Subcutaneous adipose tissue (tissue), 4 donors: Measurements from ENCODE around the gene HOXB5. TPM values are rescaled to one million over a fixed set of nuclear protein-coding genes. Genes with fewer than 3 reads are reported as not detected.

Experiments used
- total RNA-seq, 4 donors: library from RNA; depleted of rRNA; stranded (reverse); fragments of >200 nt; gene quantifications; one replicate each; pipeline ENCODE4 v1.1.0, GENCODE V29; 2016
- TF ChIP-seq, protein P1 (sequence below): fragments of 450-650 bp; IDR thresholded peaks from one replicate; pipeline ENCODE4 v1.5.1; 2016; ENCODE audit warnings: low read depth, mild to moderate bottlenecking, control low read depth, antibody characterized with exemption, moderate library complexity

Gene HOXB5
- total RNA-seq, 4 donors from 2014 or later = 0.22 to 0.51 (median 0.35) TPM

DNA sequence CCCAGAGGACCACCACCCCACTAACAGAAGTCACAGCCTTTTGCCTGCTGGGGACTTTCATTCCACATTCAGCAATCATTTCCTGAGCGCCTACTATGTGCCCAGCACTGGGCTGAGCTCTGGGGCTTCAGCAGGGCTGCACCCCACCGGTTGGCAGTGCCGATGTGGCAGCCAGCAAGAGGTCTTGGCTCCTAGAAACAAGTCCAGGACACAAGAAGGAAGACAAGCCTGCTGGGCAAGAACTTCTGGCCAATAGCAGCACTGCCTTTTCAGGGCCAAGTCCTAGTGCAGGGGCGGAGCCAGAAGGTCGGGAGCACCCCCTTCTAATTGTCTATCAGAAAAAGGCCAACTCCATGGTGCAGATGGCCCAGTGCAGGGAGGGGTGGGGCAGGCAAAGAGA lies 45.6 kb upstream of the HOXB5 start:
- TF ChIP-seq, protein P1, sequence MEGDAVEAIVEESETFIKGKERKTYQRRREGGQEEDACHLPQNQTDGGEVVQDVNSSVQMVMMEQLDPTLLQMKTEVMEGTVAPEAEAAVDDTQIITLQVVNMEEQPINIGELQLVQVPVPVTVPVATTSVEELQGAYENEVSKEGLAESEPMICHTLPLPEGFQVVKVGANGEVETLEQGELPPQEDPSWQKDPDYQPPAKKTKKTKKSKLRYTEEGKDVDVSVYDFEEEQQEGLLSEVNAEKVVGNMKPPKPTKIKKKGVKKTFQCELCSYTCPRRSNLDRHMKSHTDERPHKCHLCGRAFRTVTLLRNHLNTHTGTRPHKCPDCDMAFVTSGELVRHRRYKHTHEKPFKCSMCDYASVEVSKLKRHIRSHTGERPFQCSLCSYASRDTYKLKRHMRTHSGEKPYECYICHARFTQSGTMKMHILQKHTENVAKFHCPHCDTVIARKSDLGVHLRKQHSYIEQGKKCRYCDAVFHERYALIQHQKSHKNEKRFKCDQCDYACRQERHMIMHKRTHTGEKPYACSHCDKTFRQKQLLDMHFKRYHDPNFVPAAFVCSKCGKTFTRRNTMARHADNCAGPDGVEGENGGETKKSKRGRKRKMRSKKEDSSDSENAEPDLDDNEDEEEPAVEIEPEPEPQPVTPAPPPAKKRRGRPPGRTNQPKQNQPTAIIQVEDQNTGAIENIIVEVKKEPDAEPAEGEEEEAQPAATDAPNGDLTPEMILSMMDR = no peak

DNA sequence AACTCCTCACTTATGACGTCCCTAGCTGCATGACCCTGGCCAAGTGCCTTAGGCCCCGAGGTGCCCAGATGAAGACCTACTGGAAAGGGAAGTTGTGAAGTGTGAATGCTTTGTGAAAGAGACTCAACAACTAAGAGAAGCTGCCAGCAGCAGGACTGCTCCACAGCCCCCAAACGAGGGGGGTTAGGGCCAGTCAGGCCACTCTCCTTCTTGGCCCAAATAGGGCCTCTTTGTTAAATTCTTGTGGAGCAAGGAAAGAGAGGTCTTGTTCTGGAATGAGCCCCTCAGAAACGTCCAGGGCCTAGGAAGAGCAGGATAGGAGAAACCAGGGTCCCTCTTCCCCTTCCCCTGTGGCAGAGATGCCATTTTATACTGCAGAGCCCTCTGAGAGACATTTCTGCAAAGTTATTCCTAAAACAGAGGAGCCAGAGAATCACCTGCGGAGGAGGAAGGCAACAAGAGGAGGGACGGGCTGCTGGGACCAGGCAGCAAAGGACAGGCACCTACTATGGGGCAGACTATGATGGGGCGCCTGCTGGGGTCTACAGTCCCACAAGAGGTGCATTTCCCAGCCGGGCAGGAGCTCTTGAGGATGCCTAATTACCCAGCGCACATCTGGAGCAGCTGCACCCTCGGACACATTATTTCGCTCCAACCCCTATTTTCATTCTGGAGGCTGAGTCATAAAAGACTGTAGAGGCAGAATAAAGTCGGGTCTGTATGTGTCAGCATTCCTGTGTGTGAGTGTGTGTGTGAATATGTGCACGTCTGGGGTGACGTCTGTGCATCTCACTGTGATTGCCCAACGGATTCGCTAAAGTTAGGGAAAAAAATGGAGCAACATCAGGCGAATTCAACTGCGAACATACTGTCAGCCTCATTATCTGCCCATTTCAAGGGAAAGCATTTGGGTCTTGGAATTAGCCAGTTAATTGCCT lies 44.0 kb upstream of the HOXB5 start:
- TF ChIP-seq, protein P1 = no peak

DNA sequence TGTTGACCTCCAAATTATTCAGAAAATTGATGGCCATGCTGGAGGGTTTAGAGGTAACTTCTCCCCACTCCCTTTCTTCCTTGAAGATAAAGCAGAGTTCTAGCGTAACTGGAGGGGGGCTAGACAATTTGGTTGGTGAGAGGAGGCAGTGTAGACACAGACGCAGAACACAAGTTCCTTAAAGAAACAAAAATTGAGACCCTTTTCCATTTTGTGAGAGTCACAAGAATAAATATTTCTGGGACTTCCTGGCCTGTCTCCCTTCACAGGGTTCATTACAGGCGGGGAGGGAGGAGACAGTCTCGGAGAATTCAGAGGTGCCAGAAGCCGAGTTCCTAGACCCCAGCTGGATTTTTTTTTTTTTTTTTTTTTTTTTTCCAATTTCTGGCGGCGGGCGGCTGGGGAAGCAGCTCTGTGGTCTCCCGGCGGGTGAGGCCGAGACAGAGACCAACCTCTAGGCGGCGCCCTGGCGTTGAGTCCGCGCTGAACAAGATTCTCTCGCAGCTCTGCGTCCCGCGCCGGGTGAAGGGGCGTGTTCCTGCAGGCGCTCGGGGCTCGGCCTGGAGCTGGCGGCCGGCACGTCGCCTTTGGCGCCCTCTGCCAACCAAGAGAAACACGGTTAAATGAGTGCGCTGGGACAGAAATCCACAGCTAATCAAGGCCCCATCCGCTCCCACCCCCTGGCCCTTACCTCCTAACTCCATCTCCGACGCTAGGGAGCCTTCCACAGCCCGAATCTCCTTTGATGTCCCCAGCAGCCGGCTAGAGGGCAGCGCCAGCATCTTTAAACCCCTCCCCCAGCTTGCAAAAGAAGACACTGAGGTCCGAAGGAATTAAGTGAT lies 42.8 kb upstream of the HOXB5 start:
- TF ChIP-seq, protein P1 = no peak

DNA sequence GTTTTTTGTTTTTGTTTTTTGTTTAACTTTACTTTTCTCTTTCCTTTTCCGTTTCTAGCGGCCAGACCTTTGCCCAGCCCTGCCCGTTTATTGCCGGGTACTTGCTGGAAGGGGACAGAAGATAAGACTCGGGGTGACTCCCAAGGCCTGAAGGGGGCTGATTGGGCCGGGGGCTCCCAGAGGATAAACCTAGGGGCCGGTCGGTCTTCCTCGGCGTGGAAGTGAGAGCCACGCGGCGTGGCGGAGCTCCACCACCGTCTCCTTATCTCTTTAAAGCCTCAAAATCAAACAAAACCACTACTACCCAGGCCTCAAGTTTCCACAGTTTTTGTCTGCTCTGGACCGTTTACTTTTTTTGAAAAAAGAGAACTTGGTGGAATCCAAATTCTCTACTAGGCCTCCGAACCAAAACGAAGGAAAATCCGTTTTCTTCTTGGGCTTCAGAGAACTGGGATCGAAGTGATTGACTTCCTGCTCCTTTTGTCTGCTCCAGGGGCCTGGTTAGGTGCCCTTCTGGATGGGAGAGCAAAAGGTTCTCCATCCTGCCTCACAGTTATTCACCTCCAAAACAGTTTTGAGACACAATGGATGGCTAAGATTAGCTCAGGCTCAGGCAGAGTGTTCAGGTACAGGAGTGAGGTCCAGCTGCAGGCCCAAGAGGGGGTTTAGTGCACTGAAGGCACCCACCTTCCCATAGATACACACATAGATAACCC lies 41.1 kb upstream of the HOXB5 start:
- TF ChIP-seq, protein P1 = no peak

DNA sequence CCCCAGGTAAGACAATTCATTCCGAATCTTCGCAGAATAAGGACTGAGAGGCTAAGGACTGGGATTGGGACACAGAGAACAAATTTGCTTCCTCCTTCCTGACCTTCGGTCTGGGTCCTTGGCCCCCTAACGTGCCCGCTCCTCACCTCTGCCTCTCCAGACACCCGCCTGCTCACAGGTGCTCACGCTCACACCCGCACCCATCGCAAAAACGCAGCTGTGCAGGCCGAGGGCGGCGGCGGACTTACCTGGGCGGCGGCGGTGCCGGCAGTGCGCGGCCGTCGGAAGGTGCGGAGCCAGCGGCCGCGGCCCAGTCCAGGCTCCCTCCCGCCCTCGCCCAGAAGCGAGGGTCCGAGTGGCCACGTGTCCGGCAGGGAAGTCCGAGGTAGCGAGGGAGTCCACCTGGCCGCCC lies 39.7 kb upstream of the HOXB5 start:
- TF ChIP-seq, protein P1 = no peak

DNA sequence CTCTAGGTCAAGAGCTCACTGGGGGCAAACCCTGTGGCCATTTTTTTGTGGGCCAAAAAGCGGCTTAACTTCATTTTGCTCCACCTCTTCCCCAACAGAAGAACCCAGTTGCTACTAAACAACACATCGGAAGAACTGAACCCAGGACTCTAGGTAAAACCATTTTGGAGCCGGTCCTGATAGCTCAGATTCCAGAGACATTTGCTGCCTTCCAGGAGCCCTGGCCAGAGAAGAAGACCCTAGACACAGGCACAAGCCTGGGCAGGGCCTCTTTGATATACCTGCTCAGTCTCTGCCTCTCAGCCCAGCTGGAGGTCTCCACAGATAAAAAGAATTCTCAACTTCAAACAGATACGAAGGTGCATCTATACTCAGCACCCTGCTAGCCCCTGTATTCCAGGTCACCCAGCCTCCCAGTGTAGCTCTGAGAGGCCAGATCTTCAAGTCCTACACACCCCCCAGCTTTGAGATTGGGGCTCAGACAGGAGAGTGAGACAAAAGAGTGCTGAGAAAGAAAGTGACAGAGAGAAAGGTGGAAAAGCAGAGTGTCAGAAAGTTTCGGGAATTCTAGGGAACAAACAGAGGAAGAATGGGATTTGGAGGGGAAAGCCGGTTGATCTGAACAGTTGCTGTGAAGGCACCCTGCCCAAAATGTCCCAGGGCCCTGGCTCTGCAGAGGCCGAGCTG lies 39.1 kb upstream of the HOXB5 start:
- TF ChIP-seq, protein P1 = no peak
